GM12878 (cell line): Measurements from ENCODE around the gene PLK5. TPM values are rescaled to one million over a fixed set of nuclear protein-coding genes. Genes with fewer than 3 reads are reported as not detected.

Source experiments
- ATAC-seq: fragments of 200-7000 bp; cut with Tn5 transposase; 3 replicates; pipeline ENCODE4 v1.9.1; 2020; ENCODE audit warnings: mild to moderate bottlenecking, moderate library complexity
- BruUV-seq: library from RNA; stranded (reverse); fragments of 400-500 nt; replicated peaks from 2 replicates; lab custom pipeline; 2021; lab: Mats Ljungman, UMichigan
- CTCF ChIA-PET: fragments of 300-600 bp; sonication (Branson Sonifier 250); formaldehyde crosslinking; extraction: SDS; loops from one replicate; lab custom pipeline; 2021; ENCODE audit warnings: inconsistent platforms; lab: Yijun Ruan, JAX
- POLR2A ChIA-PET: fragments of 350-600 bp; formaldehyde crosslinking; extraction: SDS; loops from one replicate; lab custom pipeline; 2021; ENCODE audit warnings: inconsistent platforms; lab: Charles Lee
- RAD21 ChIA-PET: fragments of 300-600 bp; sonication (Branson Sonifier 250); formaldehyde crosslinking; loops from one replicate; lab custom pipeline; 2023; ENCODE audit warnings: antibody characterized with exemption; ENCODE audit not compliant: unreplicated experiment; lab: Charles Lee
- SMC1A ChIA-PET: fragments of 300-600 bp; sonication (Branson Sonifier 250); formaldehyde crosslinking; loops from one replicate; lab custom pipeline; 2023; ENCODE audit not compliant: unreplicated experiment, uncharacterized antibody; lab: Charles Lee
- DNase-seq: peaks from one replicate; pipeline ENCODE4 v3.0.0-alpha.2; 2011; ENCODE audit warnings: low read depth, low spot score
- FAIRE-seq: peaks from 3 replicates; lab custom pipeline; 2011; peaks lifted over from hg19 to GRCh38; lab: Jason Lieb, UNC
- H2AFZ ChIP-seq: 2 replicates; pipeline ENCODE4 v1.6.0; 2011; ENCODE audit warnings: low read depth, low read length, control low read depth; ENCODE audit not compliant: control insufficient read depth
- H3K27ac ChIP-seq: 2 replicates; pipeline ENCODE4 v1.5.1; 2011; ENCODE audit warnings: control low read depth; ENCODE audit not compliant: control insufficient read depth, insufficient read depth
- H3K27me3 ChIP-seq, 2 experiments: replicated peaks in 1 of 2; 2 replicates each; pipeline versions ENCODE4 v1.6.0 to v1.6.1; 2011; ENCODE audit warnings: low read length in 1 of 2; ENCODE audit not compliant: control insufficient read depth in 2 of 2, insufficient read depth in 2 of 2
- H3K36me3 ChIP-seq, 2 experiments: 2 replicates each; pipeline ENCODE4 v1.5.1; 2011; ENCODE audit warnings: low read length in 1 of 2; ENCODE audit not compliant: control insufficient read depth in 2 of 2, insufficient read depth in 2 of 2
- H3K4me1 ChIP-seq: 2 replicates; pipeline ENCODE4 v1.6.1; 2011; ENCODE audit warnings: mild to moderate bottlenecking, low read length, moderate library complexity, mixed read lengths; ENCODE audit not compliant: control insufficient read depth, insufficient read depth
- H3K4me2 ChIP-seq: 2 replicates; pipeline ENCODE4 v1.6.0; 2011; ENCODE audit warnings: control low read depth; ENCODE audit not compliant: control insufficient read depth, insufficient read depth
- H3K4me3 ChIP-seq: fragments of 200-600 bp; sonication (generic); 2 replicates; pipeline ENCODE4 v1.5.1; 2016
- H3K79me2 ChIP-seq: 2 replicates; pipeline ENCODE4 v1.6.0; 2011; ENCODE audit warnings: low read length; ENCODE audit not compliant: control insufficient read depth, insufficient read depth
- H3K9ac ChIP-seq: 2 replicates; pipeline ENCODE4 v1.8.0; 2011; ENCODE audit warnings: low read length, control low read depth, mixed read lengths; ENCODE audit not compliant: control insufficient read depth, insufficient read depth
- H3K9me3 ChIP-seq: replicated peaks from 3 replicates; pipeline ENCODE4 v1.5.1; 2011; ENCODE audit warnings: mild to moderate bottlenecking, low read length; ENCODE audit not compliant: control insufficient read depth, insufficient read depth
- H4K20me1 ChIP-seq: 2 replicates; pipeline ENCODE4 v1.6.0; 2011; ENCODE audit not compliant: control insufficient read depth, insufficient read depth
- BHLHE40 ChIP-seq, 2 experiments: fragments of 450-650 bp in 1 of 2; IDR thresholded peaks; 2 replicates each; pipeline ENCODE4 v1.6.1; 2011 to 2017; ENCODE audit warnings: low read depth in 2 of 2, borderline replicate concordance in 1 of 2, improper control_type of control experiment in 1 of 2, low read length in 1 of 2, mild to moderate bottlenecking in 1 of 2
- ESRRA ChIP-seq: IDR thresholded peaks from 2 replicates; pipeline ENCODE4 v1.6.1; 2012; ENCODE audit warnings: mild to moderate bottlenecking, low read length, improper control_type of control experiment
- IKZF1 ChIP-seq: fragments of 450-650 bp; conservative IDR thresholded peaks from 2 replicates; pipeline ENCODE4 v1.6.1; 2017; ENCODE audit warnings: antibody characterized with exemption, mild to moderate bottlenecking
- POU2F2 ChIP-seq: IDR thresholded peaks from 3 replicates; pipeline ENCODE4 v1.6.1; 2011; ENCODE audit warnings: low read depth, mild to moderate bottlenecking, low read length, borderline replicate concordance
- RAD51 ChIP-seq: fragments of 450-650 bp; IDR thresholded peaks from 2 replicates; pipeline ENCODE4 v1.6.1; 2016; ENCODE audit warnings: moderate library complexity, mild to moderate bottlenecking, inconsistent platforms
- SMAD5 ChIP-seq: IDR thresholded peaks from 2 replicates; pipeline ENCODE4 v1.6.1; 2016; ENCODE audit warnings: antibody characterized with exemption, low read depth
- SUZ12 ChIP-seq: fragments of 200-600 bp; sonication (generic); IDR thresholded peaks from one replicate; pipeline ENCODE4 v1.6.1; 2018; ENCODE audit warnings: antibody characterized with exemption, mild to moderate bottlenecking; ENCODE audit not compliant: unreplicated experiment
- TCF12 ChIP-seq: IDR thresholded peaks from 2 replicates; pipeline ENCODE4 v1.6.1; 2011; ENCODE audit warnings: low read depth, mild to moderate bottlenecking, low read length
- WGBS: methylation state at CpG from one replicate; pipeline ENCODE4 v1.1.6; 2016; ENCODE audit warnings: low lambda C conversion rate; ENCODE audit not compliant: insufficient replicate concordance, insufficient coverage; ENCODE audit errors: missing lambda C conversion rate; 5-methylcytosine and 5-hydroxymethylcytosine counted together
- in situ Hi-C: fragments of 300-500 bp; cut with MboI; formaldehyde crosslinking; loops from 9 replicates; pipeline ENCODE4 v1.14.3; 2018; ENCODE audit warnings: mixed read lengths
- intact Hi-C: fragments of 100-400 bp; cut with micrococcal nuclease; formaldehyde crosslinking; loops from one replicate; pipeline ENCODE4 v1.14.2; 2022; ENCODE audit not compliant: unreplicated experiment
- polyA plus RNA-seq, 11 experiments: library from polyadenylated mRNA; depleted of rRNA in 4 of 11; unstranded in 6 of 11; stranded (reverse) in 5 of 11; fragments of >200 nt; fragmentation: Nextera tagmentation in 4 of 11; fragmentation: Illumina TruSeq in 1 of 11; extraction: Ambion mirVana in 4 of 11; extraction: Trizol in 1 of 11; gene quantifications; 1 replicate in 1 of 11; 2 replicates in 10 of 11; pipeline versions ENCODE4 v1.2.1 to v1.2.3, GENCODE V29; 2011 to 2016; ENCODE audit warnings: inconsistent platforms in 2 of 11, missing spikeins in 2 of 11, low read depth in 1 of 11
- total RNA-seq, 4 experiments: library from RNA; depleted of rRNA in 3 of 4; stranded (reverse); fragments of >200 nt in 3 of 4; fragmentation: Illumina TruSeq in 1 of 4; extraction: Trizol in 1 of 4; gene quantifications; 2 replicates each; pipeline versions ENCODE4 v1.2.1 to v1.2.3, GENCODE V29; 2013 to 2021
- TF ChIP-seq, protein P1 (sequence below): IDR thresholded peaks from 2 replicates; pipeline ENCODE4 v1.6.1; 2011; ENCODE audit warnings: borderline replicate concordance, low read depth, mild to moderate bottlenecking, moderate library complexity, mixed read lengths, low read length; ENCODE audit not compliant: insufficient read depth; ENCODE audit errors: extremely low read length
- TF ChIP-seq, protein P2 (sequence below): fragments of 450-650 bp; IDR thresholded peaks from 2 replicates; pipeline ENCODE4 v1.6.1; 2017; ENCODE audit warnings: mild to moderate bottlenecking, moderate library complexity
- TF ChIP-seq, protein P3 (sequence below): IDR thresholded peaks from 2 replicates; pipeline ENCODE4 v1.6.1; 2012; ENCODE audit warnings: low read depth, low read length, improper control_type of control experiment
- TF ChIP-seq, protein P4 (sequence below): fragments of 150-350 bp; IDR thresholded peaks from 2 replicates; pipeline ENCODE4 v1.6.1; 2014; ENCODE audit warnings: mild to moderate bottlenecking, low read depth, low read length
- TF ChIP-seq, protein P5 (sequence below): IDR thresholded peaks from 2 replicates; pipeline ENCODE4 v1.6.1; 2012; ENCODE audit warnings: low read length, inconsistent platforms

Gene PLK5
- total and polyA plus RNA-seq, 10 of the 15 experiments (the other 5 are each of a cell fraction or from before 2014, with no cell fraction given), result 0.13 TPM; not detected in 9

DNA sequence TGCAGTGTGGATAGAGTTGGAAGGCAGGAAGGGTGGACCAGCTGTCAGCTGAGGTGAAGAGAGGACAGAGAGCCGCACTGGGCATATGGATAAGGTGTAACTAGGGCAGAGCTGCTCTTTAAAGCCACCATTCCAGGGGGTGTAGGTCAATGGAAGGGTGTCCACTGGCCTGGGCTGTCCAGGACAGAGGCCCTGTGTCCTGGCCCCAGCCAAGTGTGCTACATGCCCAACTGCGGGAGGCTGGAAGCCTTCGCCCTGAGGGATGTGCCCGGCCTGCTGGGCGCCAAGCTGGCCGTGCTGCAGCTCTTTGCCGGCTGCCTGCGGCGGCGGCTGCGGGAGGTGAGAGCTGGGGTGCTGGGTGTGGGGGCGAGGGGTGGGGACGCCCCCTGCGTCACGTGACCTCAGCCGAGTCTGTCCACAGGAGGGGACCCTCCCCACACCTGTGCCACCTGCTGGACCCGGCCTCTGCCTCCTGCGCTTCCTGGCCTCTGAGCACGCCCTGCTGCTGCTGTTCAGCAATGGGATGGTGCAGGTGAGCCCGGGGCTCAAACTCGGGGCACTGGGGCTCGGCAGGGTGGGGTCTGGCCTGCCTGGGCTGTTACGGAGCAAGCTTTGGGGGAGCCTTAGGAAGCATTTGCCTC, 9.8 kb downstream of the PLK5 start:
- no peak overlapping the region for H3K9ac ChIP-seq
- POLR2A ChIA-PET, result interaction anchor here (0.5 kb wide), 1 partner anchor 55 kb away, joined by 3 read pairs; the partner anchor contains the start of gene C19orf25
- ATAC-seq, result no peak
- no peak for TF ChIP-seq BHLHE40 (IDR thresholded peaks at IDR 0.05; ENCODE audit: borderline replicate concordance in 1 of 2, low read depth in 2 of 2, low read length in 1 of 2)
- no peak for TF ChIP-seq ESRRA
- TF ChIP-seq POU2F2, result no peak
- TF ChIP-seq, protein P1, sequence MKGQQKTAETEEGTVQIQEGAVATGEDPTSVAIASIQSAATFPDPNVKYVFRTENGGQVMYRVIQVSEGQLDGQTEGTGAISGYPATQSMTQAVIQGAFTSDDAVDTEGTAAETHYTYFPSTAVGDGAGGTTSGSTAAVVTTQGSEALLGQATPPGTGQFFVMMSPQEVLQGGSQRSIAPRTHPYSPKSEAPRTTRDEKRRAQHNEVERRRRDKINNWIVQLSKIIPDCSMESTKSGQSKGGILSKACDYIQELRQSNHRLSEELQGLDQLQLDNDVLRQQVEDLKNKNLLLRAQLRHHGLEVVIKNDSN, result no peak
- TF ChIP-seq, protein P2, sequence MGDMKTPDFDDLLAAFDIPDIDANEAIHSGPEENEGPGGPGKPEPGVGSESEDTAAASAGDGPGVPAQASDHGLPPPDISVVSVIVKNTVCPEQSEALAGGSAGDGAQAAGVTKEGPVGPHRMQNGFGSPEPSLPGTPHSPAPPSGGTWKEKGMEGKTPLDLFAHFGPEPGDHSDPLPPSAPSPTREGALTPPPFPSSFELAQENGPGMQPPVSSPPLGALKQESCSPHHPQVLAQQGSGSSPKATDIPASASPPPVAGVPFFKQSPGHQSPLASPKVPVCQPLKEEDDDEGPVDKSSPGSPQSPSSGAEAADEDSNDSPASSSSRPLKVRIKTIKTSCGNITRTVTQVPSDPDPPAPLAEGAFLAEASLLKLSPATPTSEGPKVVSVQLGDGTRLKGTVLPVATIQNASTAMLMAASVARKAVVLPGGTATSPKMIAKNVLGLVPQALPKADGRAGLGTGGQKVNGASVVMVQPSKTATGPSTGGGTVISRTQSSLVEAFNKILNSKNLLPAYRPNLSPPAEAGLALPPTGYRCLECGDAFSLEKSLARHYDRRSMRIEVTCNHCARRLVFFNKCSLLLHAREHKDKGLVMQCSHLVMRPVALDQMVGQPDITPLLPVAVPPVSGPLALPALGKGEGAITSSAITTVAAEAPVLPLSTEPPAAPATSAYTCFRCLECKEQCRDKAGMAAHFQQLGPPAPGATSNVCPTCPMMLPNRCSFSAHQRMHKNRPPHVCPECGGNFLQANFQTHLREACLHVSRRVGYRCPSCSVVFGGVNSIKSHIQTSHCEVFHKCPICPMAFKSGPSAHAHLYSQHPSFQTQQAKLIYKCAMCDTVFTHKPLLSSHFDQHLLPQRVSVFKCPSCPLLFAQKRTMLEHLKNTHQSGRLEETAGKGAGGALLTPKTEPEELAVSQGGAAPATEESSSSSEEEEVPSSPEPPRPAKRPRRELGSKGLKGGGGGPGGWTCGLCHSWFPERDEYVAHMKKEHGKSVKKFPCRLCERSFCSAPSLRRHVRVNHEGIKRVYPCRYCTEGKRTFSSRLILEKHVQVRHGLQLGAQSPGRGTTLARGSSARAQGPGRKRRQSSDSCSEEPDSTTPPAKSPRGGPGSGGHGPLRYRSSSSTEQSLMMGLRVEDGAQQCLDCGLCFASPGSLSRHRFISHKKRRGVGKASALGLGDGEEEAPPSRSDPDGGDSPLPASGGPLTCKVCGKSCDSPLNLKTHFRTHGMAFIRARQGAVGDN, result no peak
- TF ChIP-seq, protein P3, sequence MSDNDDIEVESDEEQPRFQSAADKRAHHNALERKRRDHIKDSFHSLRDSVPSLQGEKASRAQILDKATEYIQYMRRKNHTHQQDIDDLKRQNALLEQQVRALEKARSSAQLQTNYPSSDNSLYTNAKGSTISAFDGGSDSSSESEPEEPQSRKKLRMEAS, result no peak
- TF ChIP-seq TCF12, result no peak
- TF ChIP-seq SUZ12, result no peak
- TF ChIP-seq RAD51, result no peak
- TF ChIP-seq SMAD5, result no peak
- TF ChIP-seq, protein P4, sequence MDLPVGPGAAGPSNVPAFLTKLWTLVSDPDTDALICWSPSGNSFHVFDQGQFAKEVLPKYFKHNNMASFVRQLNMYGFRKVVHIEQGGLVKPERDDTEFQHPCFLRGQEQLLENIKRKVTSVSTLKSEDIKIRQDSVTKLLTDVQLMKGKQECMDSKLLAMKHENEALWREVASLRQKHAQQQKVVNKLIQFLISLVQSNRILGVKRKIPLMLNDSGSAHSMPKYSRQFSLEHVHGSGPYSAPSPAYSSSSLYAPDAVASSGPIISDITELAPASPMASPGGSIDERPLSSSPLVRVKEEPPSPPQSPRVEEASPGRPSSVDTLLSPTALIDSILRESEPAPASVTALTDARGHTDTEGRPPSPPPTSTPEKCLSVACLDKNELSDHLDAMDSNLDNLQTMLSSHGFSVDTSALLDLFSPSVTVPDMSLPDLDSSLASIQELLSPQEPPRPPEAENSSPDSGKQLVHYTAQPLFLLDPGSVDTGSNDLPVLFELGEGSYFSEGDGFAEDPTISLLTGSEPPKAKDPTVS, result no peak
- TF ChIP-seq, protein P5, sequence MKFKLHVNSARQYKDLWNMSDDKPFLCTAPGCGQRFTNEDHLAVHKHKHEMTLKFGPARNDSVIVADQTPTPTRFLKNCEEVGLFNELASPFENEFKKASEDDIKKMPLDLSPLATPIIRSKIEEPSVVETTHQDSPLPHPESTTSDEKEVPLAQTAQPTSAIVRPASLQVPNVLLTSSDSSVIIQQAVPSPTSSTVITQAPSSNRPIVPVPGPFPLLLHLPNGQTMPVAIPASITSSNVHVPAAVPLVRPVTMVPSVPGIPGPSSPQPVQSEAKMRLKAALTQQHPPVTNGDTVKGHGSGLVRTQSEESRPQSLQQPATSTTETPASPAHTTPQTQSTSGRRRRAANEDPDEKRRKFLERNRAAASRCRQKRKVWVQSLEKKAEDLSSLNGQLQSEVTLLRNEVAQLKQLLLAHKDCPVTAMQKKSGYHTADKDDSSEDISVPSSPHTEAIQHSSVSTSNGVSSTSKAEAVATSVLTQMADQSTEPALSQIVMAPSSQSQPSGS, result no peak
- no peak for TF ChIP-seq IKZF1
- TF ChIP-seq, all 136 proteins: peak for 0
- FAIRE-seq, result no peak
- no peaks in the 10 kb centered on the region for H3K27me3 ChIP-seq
- H3K4me2 ChIP-seq, result no peak overlapping the region
- no peaks in the 10 kb centered on the region for H4K20me1 ChIP-seq
- no peak overlapping the region for H3K4me3 ChIP-seq
- ChIA-PET CTCF (no interaction called here), SMC1A (no interaction called here), RAD21 (no interaction called here)
- H3K79me2 ChIP-seq, result no peaks in the 10 kb centered on the region
- no peaks in the 10 kb centered on the region for H3K9me3 ChIP-seq
- no peak overlapping the region for H2AFZ ChIP-seq
- 54% methylated on average over 22 of the region's 23 CpGs for WGBS
- no peaks in the 10 kb centered on the region for H3K36me3 ChIP-seq
- H3K4me1 ChIP-seq, result no peaks in the 10 kb centered on the region
- BruUV-seq, result no TSS peak
- intact Hi-C loops, result no loop called here
- no peak for DNase-seq
- in situ Hi-C loops, result no loop called here
- no peak overlapping the region for H3K27ac ChIP-seq
